Brain microvascular endothelial cell (primary cell): ENCODE results near the gene CLHC1.

Experiments
- DNase-seq: peaks from one replicate; pipeline ENCODE4 v3.0.0-alpha.2; 2020
- H3K27ac ChIP-seq: fragments of 250-450 bp; sonication (Bioruptor Pico); 2 replicates; pipeline ENCODE4 v1.5.1; 2020; ENCODE audit warnings: mild to moderate bottlenecking, moderate library complexity
- H3K27me3 ChIP-seq: fragments of 250-450 bp; sonication (Bioruptor Pico); replicated peaks from 2 replicates; pipeline ENCODE4 v1.5.1; 2020; ENCODE audit warnings: mild to moderate bottlenecking
- H3K36me3 ChIP-seq: fragments of 250-450 bp; sonication (Bioruptor Pico); replicated peaks from 2 replicates; pipeline ENCODE4 v1.5.1; 2020; ENCODE audit warnings: mild to moderate bottlenecking
- H3K4me3 ChIP-seq: 2 replicates; pipeline ENCODE4 v1.5.1; 2011; ENCODE audit warnings: low read depth, mild to moderate bottlenecking, control low read depth, low read length, moderate library complexity
- in situ Hi-C: cut with HindIII; loops from 2 replicates; pipeline ENCODE4 v1.10.0; 2017; ENCODE audit warnings: low sequenced_read_pairs, low pct_ligation_motif_present
- TF ChIP-seq, protein P1 (sequence below): IDR thresholded peaks from 2 replicates; pipeline ENCODE4 v1.5.1; 2011; ENCODE audit warnings: low read depth, mild to moderate bottlenecking, moderate library complexity, low read length, control low read depth, inconsistent platforms; ENCODE audit errors: missing control alignments

The CLHC1 gene

DNA sequence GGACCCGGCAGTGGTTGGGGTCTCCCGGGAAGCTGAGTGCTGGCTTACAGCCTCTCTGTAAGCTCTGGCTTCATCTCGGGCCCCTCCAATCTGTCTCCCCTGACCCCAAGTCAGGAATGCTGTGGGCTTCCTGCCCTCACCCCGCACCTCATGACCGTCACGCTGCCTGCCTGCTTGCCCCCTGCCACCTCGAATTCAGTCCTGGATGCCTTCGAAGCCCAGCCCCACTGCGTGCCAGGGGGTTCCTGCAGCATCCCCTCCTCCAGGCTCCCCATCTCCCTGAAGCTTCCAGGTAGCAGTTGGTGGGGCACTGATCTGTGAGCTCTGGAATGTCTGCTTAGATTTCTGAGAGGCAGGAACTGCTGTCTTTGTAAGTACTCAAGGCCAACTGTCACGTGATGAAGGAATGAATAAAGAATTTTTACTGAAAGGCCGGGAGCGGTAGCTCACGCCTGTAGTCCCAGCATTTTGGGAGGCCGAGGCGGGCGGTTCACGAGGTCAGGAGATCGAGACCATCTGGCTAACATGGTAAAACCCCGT is 6.5 kb downstream of the CLHC1 start:
- no peak overlapping the region for H3K4me3 ChIP-seq
- no peaks in the 10 kb centered on the region for H3K36me3 ChIP-seq
- TF ChIP-seq, protein P1, sequence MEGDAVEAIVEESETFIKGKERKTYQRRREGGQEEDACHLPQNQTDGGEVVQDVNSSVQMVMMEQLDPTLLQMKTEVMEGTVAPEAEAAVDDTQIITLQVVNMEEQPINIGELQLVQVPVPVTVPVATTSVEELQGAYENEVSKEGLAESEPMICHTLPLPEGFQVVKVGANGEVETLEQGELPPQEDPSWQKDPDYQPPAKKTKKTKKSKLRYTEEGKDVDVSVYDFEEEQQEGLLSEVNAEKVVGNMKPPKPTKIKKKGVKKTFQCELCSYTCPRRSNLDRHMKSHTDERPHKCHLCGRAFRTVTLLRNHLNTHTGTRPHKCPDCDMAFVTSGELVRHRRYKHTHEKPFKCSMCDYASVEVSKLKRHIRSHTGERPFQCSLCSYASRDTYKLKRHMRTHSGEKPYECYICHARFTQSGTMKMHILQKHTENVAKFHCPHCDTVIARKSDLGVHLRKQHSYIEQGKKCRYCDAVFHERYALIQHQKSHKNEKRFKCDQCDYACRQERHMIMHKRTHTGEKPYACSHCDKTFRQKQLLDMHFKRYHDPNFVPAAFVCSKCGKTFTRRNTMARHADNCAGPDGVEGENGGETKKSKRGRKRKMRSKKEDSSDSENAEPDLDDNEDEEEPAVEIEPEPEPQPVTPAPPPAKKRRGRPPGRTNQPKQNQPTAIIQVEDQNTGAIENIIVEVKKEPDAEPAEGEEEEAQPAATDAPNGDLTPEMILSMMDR, result no peak
- no peak for DNase-seq
- H3K27me3 ChIP-seq, result no peaks in the 10 kb centered on the region
- no peak overlapping the region for H3K27ac ChIP-seq
- in situ Hi-C loops, result no loop called here

DNA sequence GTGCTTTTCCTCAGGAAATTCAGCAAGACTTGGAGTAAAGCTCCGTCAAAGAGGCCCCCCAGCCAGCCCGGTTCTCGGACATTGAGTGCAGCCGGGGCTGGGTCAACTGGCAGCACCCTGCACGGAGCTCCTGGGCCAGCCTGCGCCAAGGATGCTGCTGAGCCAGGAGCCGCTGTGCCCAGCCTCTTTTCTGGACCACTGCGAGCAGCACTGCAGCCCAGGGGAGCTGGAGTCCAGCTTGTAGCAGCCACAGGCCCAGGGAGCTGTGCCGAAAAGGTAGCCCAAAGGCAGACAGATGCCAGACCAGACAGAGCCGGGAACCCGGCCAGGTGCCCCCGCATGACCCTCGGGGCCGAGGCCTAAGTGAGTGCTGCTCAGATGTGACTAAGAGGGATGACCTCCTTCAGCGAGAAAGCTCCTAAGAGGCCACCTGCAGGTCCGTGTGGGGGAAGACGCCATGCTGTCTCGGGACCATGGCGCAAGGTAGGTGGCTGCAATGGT is 7.3 kb downstream of the CLHC1 start:
- H3K4me3 ChIP-seq, result no peak overlapping the region
- no peaks in the 10 kb centered on the region for H3K36me3 ChIP-seq
- no peak overlapping the region for H3K27ac ChIP-seq
- no peak for DNase-seq
- no peaks in the 10 kb centered on the region for H3K27me3 ChIP-seq
- in situ Hi-C loops, result no loop called here
- TF ChIP-seq, protein P1, result no peak

DNA sequence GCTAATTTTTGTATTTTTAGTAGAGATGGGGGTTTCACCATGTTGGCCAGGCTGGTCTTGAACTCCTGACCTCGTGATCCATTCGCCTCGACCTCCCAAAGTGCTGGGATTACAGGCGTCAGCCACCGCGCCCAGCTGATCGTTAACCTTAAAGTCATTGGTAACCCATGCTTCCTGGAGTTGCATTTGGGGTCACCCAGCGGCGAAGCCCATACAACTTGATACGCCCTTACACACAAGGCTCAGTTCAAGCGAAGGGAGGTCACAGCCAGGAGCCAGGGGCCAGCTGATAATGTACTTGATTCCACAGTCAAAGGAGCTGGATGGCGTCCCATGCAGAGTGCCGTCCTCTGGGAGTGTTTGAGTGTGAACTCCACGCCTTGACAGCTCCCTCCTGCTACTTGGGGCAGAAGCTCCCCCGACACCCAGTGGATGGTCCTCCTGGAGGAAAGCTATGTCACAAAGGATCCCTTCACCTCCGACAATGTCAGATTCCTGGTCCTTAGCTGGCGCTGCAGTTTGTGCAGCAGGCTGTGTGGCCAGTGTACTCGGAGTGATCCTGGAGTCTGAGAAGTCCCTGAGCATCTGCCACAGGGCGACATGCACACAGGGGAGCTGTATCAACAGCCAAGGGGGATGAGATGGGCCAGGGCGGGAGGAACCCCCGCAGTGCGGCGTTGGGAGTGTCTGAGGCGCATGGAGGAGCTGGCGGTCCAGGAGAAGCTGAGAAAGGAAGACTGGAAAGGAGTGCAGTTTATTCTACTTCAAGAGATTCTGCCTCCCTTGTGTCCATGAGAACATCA is 7.9 kb downstream of the CLHC1 start:
- Histone ChIP-seq H3K27ac (no peak overlapping the region), H3K36me3 (no peaks in the 10 kb centered on the region), H3K27me3 (no peaks in the 10 kb centered on the region), H3K4me3 (no peak overlapping the region)
- DNase-seq, result no peak
- TF ChIP-seq, protein P1, result no peak
- in situ Hi-C loops, result no loop called here

DNA sequence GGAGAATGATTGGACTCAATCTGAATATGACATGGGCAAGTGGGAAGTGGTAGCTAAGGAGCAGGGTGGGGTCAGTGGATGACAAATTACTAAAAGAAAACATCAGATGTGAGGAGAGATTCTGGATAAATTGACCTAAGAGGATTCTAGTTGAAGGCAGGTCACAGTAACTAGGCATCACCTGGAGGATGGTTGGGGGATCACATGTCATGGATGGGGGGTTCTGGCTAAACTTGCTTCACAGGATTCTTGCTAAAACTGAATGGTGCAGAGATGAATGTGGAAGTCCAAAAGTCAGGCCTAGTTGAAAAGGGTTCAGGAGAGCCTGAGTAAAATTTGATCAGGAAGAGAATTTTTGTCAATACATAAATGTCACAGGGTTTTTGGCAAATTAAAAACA is 18.3 kb downstream of the CLHC1 start:
- in situ Hi-C loops, result no loop called here

DNA sequence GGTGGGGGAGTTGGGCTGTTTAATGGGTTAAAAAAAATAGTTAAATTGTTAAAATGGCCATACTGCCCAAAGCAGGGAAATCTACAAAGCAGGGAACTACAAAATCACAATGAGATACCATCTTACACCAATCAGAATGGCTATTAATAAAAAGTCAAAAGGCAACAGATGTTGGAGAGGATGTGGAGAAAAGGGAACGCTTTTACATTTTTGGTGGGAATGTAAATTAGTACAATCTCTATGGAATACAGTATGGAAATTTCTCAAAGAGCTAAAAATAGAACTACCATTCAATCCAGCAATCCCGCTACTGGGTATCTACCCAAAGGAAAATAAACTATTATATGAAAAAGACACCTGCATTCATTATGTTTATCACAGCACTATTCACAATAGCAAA is 27.1 kb downstream of the CLHC1 start:
- H3K27ac ChIP-seq, result no peak overlapping the region
- in situ Hi-C loops, result no loop called here
- peaks cover 3% of the 10 kb centered on the region for H3K36me3 ChIP-seq
- no peak overlapping the region for H3K4me3 ChIP-seq
- TF ChIP-seq, protein P1, result no peak
- no peak for DNase-seq
- H3K27me3 ChIP-seq, result no peaks in the 10 kb centered on the region

More for the DNA sequence above, 18.3 kb downstream of the CLHC1 start:
- Histone ChIP-seq H3K4me3 (no peak overlapping the region), H3K27ac (no peak overlapping the region), H3K27me3 (no peaks in the 10 kb centered on the region), H3K36me3 (no peaks in the 10 kb centered on the region)
- no peak for DNase-seq
- TF ChIP-seq, protein P1, result no peak
